Activated naive CD8-positive, alpha-beta T cell treated with anti-CD3 and anti-CD28 coated beads, Interleukin-2, amount 10 ng/mL, durations not matched to agents 7 days and 5 days (primary cell): ENCODE measurements around the gene LY86. TPM values are rescaled to one million over a fixed set of nuclear protein-coding genes. Genes with fewer than 3 reads are reported as not detected.
A peak's percentile ranks its signal among the peaks of the same experiment; 100 is the strongest.

Experiments used
- ATAC-seq: fragments of 150-1000 bp; cut with Tn5 transposase; one replicate; pipeline ENCODE4 v1.10.0; 2021; ENCODE audit warnings: low read depth, moderate library complexity
- POLR2A ChIA-PET: fragments of 350-600 bp; sonication (Branson Sonifier 250); formaldehyde crosslinking; loops from one replicate; lab custom pipeline; 2021; ENCODE audit warnings: antibody characterized with exemption; lab: Charles Lee
- DNase-seq: peaks from one replicate; pipeline ENCODE4 v3.0.0; 2021
- H3K27ac Mint-ChIP-seq: one replicate; pipeline ENCODE4 v1.8.0; 2022; ENCODE audit warnings: mild to moderate bottlenecking, mixed read lengths
- H3K27me3 Mint-ChIP-seq: one replicate; pipeline ENCODE4 v1.8.0; 2022; ENCODE audit warnings: mild to moderate bottlenecking, moderate library complexity, mixed read lengths
- H3K36me3 Mint-ChIP-seq: one replicate; pipeline ENCODE4 v1.8.0; 2021; ENCODE audit warnings: mild to moderate bottlenecking, mixed read lengths
- H3K4me1 Mint-ChIP-seq: one replicate; pipeline ENCODE4 v1.8.0; 2021; ENCODE audit warnings: mixed read lengths
- H3K4me3 Mint-ChIP-seq: one replicate; pipeline ENCODE4 v1.8.0; 2022; ENCODE audit warnings: mild to moderate bottlenecking, moderate library complexity, mixed read lengths
- H3K9me3 Mint-ChIP-seq: one replicate; pipeline ENCODE4 v1.8.0; 2021; ENCODE audit warnings: mixed read lengths
- total RNA-seq, 2 experiments: library from RNA; stranded (reverse); gene quantifications; one replicate each; pipeline ENCODE4 v1.2.3, GENCODE V29; 2021

Gene LY86
- total RNA-seq, 2 experiments from 2014 or later, result 5.5 to 5.7 TPM

- DNase-seq (peak; percentile 83), ATAC-seq (peak; percentile 85)
- Mint-ChIP-seq H3K27ac (peak overlapping the region; percentile 81), H3K36me3 (peaks cover 4% of the 10 kb centered on the region), H3K4me3 (peak overlapping the region; percentile 32), H3K9me3 (no peaks in the 10 kb centered on the region), H3K27me3 (no peaks in the 10 kb centered on the region), H3K4me1 (peaks cover 18% of the 10 kb centered on the region)
- POLR2A ChIA-PET, result interaction anchor here (0.6 to 1.1 kb wide), 3 partner anchors 18 to 120 kb away, joined by 3 read pairs; no protein-coding TSS in a partner anchor
Observed at GRCh38 chr6:6676910-6677441, 88.5 kb downstream of the LY86 start.

- H3K36me3 Mint-ChIP-seq, result peaks cover 3% of the 10 kb centered on the region
- H3K4me3 Mint-ChIP-seq, result no peak overlapping the region
- H3K4me1 Mint-ChIP-seq, result peaks cover 28% of the 10 kb centered on the region
- POLR2A ChIA-PET, result no interaction called here
- no peaks in the 10 kb centered on the region for H3K9me3 Mint-ChIP-seq
- ATAC-seq (no peak), DNase-seq (no peak)
- H3K27ac Mint-ChIP-seq, result no peak overlapping the region
- no peaks in the 10 kb centered on the region for H3K27me3 Mint-ChIP-seq
Observed at GRCh38 chr6:6678185-6678671, 89.7 kb downstream of the LY86 start.

- H3K27ac Mint-ChIP-seq, result no peak overlapping the region
- peaks cover 33% of the 10 kb centered on the region for H3K4me1 Mint-ChIP-seq
- H3K4me3 Mint-ChIP-seq, result no peak overlapping the region
- peaks cover 4% of the 10 kb centered on the region for H3K36me3 Mint-ChIP-seq
- POLR2A ChIA-PET, result no interaction called here
- no peaks in the 10 kb centered on the region for H3K27me3 Mint-ChIP-seq
- no peaks in the 10 kb centered on the region for H3K9me3 Mint-ChIP-seq
- DNase-seq (no peak), ATAC-seq (no peak)
Observed at GRCh38 chr6:6678811-6679210, 90.3 kb downstream of the LY86 start.

GRCh38 chr6:6679633-6680032, 91.1 kb downstream of the LY86 start:
- ATAC-seq (no peak), DNase-seq (no peak)
- POLR2A ChIA-PET, result no interaction called here
- Mint-ChIP-seq H3K27ac (no peak overlapping the region), H3K4me3 (no peak overlapping the region), H3K4me1 (peaks cover 39% of the 10 kb centered on the region), H3K9me3 (no peaks in the 10 kb centered on the region), H3K27me3 (no peaks in the 10 kb centered on the region), H3K36me3 (peaks cover 4% of the 10 kb centered on the region)

- POLR2A ChIA-PET, result no interaction called here
- no peak for ATAC-seq
- no peak for DNase-seq
- Mint-ChIP-seq H3K27ac (no peak overlapping the region), H3K9me3 (no peaks in the 10 kb centered on the region), H3K36me3 (peaks cover 4% of the 10 kb centered on the region), H3K4me1 (peaks cover 45% of the 10 kb centered on the region), H3K27me3 (no peaks in the 10 kb centered on the region), H3K4me3 (no peak overlapping the region)
Observed at GRCh38 chr6:6680526-6680925, 92.0 kb downstream of the LY86 start.

- POLR2A ChIA-PET, result no interaction called here
- Mint-ChIP-seq H3K27me3 (no peaks in the 10 kb centered on the region), H3K4me3 (no peak overlapping the region), H3K4me1 (peaks cover 49% of the 10 kb centered on the region), H3K27ac (no peak overlapping the region), H3K36me3 (peaks cover 4% of the 10 kb centered on the region), H3K9me3 (no peaks in the 10 kb centered on the region)
- no peak for DNase-seq
- ATAC-seq, result no peak
Observed at GRCh38 chr6:6681075-6681849, 92.7 kb downstream of the LY86 start.

- DNase-seq, result no peak
- no peak for ATAC-seq
- peaks cover 46% of the 10 kb centered on the region for H3K4me1 Mint-ChIP-seq
- peak overlapping the region; percentile 62 for H3K27ac Mint-ChIP-seq
- POLR2A ChIA-PET, result interaction anchor here (0.9 kb wide), 1 partner anchor 17 kb away, joined by 4 read pairs; no protein-coding TSS in a partner anchor
- H3K27me3 Mint-ChIP-seq, result no peaks in the 10 kb centered on the region
- H3K36me3 Mint-ChIP-seq, result peaks cover 4% of the 10 kb centered on the region
- H3K4me3 Mint-ChIP-seq, result peak overlapping the region; percentile 27
- H3K9me3 Mint-ChIP-seq, result no peaks in the 10 kb centered on the region
Observed at GRCh38 chr6:6682225-6682624, 93.7 kb downstream of the LY86 start.

GRCh38 chr6:6683969-6684833, 95.7 kb downstream of the LY86 start:
- POLR2A ChIA-PET, result interaction anchor here (1.9 kb wide), 1 partner anchor 424 kb away, joined by 7 read pairs; the partner anchor contains the start of gene RREB1
- Mint-ChIP-seq H3K27ac (peak overlapping the region; percentile 90), H3K4me3 (peak overlapping the region; percentile 51)

GRCh38 chr6:6685249-6686040, 96.9 kb downstream of the LY86 start:
- Mint-ChIP-seq H3K27ac (peak overlapping the region; percentile 11), H3K27me3 (no peaks in the 10 kb centered on the region), H3K36me3 (peaks cover 5% of the 10 kb centered on the region), H3K9me3 (no peaks in the 10 kb centered on the region), H3K4me1 (peaks cover 53% of the 10 kb centered on the region), H3K4me3 (no peak overlapping the region)
- ATAC-seq (no peak), DNase-seq (no peak)
- POLR2A ChIA-PET, result interaction anchor here (1.9 kb wide), 1 partner anchor 423 kb away, joined by 7 read pairs; the partner anchor contains the start of gene RREB1

More at GRCh38 chr6:6683969-6684833, 95.7 kb downstream of the LY86 start:
- peaks cover 5% of the 10 kb centered on the region for H3K36me3 Mint-ChIP-seq
- no peaks in the 10 kb centered on the region for H3K9me3 Mint-ChIP-seq
- no peaks in the 10 kb centered on the region for H3K27me3 Mint-ChIP-seq
- DNase-seq, result no peak
- H3K4me1 Mint-ChIP-seq, result peaks cover 51% of the 10 kb centered on the region
- peak; percentile 78 for ATAC-seq

- DNase-seq (no peak), ATAC-seq (no peak)
- POLR2A ChIA-PET, result no interaction called here
- H3K36me3 Mint-ChIP-seq, result peaks cover 6% of the 10 kb centered on the region
- peak overlapping the region; percentile 20 for H3K27ac Mint-ChIP-seq
- H3K27me3 Mint-ChIP-seq, result no peaks in the 10 kb centered on the region
- peaks cover 53% of the 10 kb centered on the region for H3K4me1 Mint-ChIP-seq
- no peak overlapping the region for H3K4me3 Mint-ChIP-seq
- H3K9me3 Mint-ChIP-seq, result peaks cover 2% of the 10 kb centered on the region
Observed at GRCh38 chr6:6686176-6686575, 97.7 kb downstream of the LY86 start.

- DNase-seq, result no peak
- H3K4me1 Mint-ChIP-seq, result peaks cover 50% of the 10 kb centered on the region
- no peak overlapping the region for H3K27ac Mint-ChIP-seq
- H3K36me3 Mint-ChIP-seq, result peaks cover 8% of the 10 kb centered on the region
- peak overlapping the region; percentile 38 for H3K4me3 Mint-ChIP-seq
- ATAC-seq, result no peak
- H3K27me3 Mint-ChIP-seq, result no peaks in the 10 kb centered on the region
- H3K9me3 Mint-ChIP-seq, result peaks cover 5% of the 10 kb centered on the region
- POLR2A ChIA-PET, result no interaction called here
Observed at GRCh38 chr6:6686748-6687601, 98.5 kb downstream of the LY86 start.

- no peak for DNase-seq
- H3K27me3 Mint-ChIP-seq, result no peaks in the 10 kb centered on the region
- peak overlapping the region; percentile 79 for H3K27ac Mint-ChIP-seq
- H3K36me3 Mint-ChIP-seq, result peaks cover 9% of the 10 kb centered on the region
- H3K4me3 Mint-ChIP-seq, result peak overlapping the region; percentile 48
- H3K9me3 Mint-ChIP-seq, result peaks cover 10% of the 10 kb centered on the region
- POLR2A ChIA-PET, result no interaction called here
- ATAC-seq, result peak; percentile 61
- peaks cover 39% of the 10 kb centered on the region for H3K4me1 Mint-ChIP-seq
Observed at GRCh38 chr6:6688283-6688682, 99.8 kb downstream of the LY86 start.
